Tibial artery (tissue), 4 donors: ENCODE measurements around the gene SEPTIN12.

Experiments used
- DNase-seq, 2 donors: peaks; one replicate each; pipeline ENCODE4 v3.0.0-alpha.2; 2019
- H3K27ac ChIP-seq, 2 donors: fragments of 200-600 bp; sonication (generic) in 1 of 2; 1 replicate in 1 of 2; 2 replicates in 1 of 2; pipeline ENCODE4 v1.5.1; 2018 to 2019; ENCODE audit warnings: mild to moderate bottlenecking in 1 of 2
- H3K27me3 ChIP-seq, 2 donors: fragments of 200-600 bp; sonication (generic) in 1 of 2; one replicate each; pipeline versions ENCODE4 v1.5.1 to v1.6.0; 2016 to 2019
- H3K36me3 ChIP-seq, 3 donors: fragments of 200-600 bp; sonication (generic) in 2 of 3; one replicate each; pipeline ENCODE4 v1.5.1; 2016 to 2019; ENCODE audit warnings: mild to moderate bottlenecking in 2 of 3
- H3K4me1 ChIP-seq, 4 donors: fragments of 200-600 bp; sonication (generic) in 2 of 4; 1 replicate in 3 of 4; 2 replicates in 1 of 4; pipeline ENCODE4 v1.5.1; 2016 to 2019
- H3K4me3 ChIP-seq, 2 donors: fragments of 200-600 bp; sonication (generic) in 1 of 2; 1 replicate in 1 of 2; 2 replicates in 1 of 2; pipeline ENCODE4 v1.5.1; 2018 to 2019; ENCODE audit warnings: mild to moderate bottlenecking in 2 of 2
- H3K9me3 ChIP-seq, 3 donors: fragments of 200-600 bp; sonication (generic) in 1 of 3; one replicate each; pipeline ENCODE4 v1.5.1; 2016 to 2019
- CTCF ChIP-seq, 2 experiments: fragments of 200-600 bp in 1 of 2; fragments of 450-650 bp in 1 of 2; IDR thresholded peaks; one replicate each; pipeline ENCODE4 v1.5.1; 2017 to 2019; ENCODE audit warnings: antibody characterized with exemption in 2 of 2, mild to moderate bottlenecking in 1 of 2, moderate library complexity in 1 of 2
- intact Hi-C: fragments of 100-400 bp; cut with DNase I; formaldehyde crosslinking; loops from one replicate; pipeline ENCODE4 v1.15.0; 2023; ENCODE audit warnings: low total_unique reads

SEPTIN12 gene

GRCh38 chr16:4749700-4750257, 38.4 kb downstream of the SEPTIN12 start:
- no peak for TF ChIP-seq CTCF (IDR thresholded peaks at IDR 0.05)
- Histone ChIP-seq H3K36me3 (peaks cover 36 to 65% (median 49%) of the 10 kb centered on the region in 3 donors), H3K4me1 (peaks cover 0 to 10% (median 9%) of the 10 kb centered on the region in 4 donors), H3K27ac (no peak overlapping the region), H3K9me3 (no peaks in the 10 kb centered on the region), H3K4me3 (no peak overlapping the region), H3K27me3 (no peaks in the 10 kb centered on the region)
- intact Hi-C loops: loop anchor here (5.0 kb wide), 1 partner anchor 198 kb away; no protein-coding TSS in a partner anchor
- DNase-seq: no peak

- H3K4me1 ChIP-seq: peaks cover 0 to 10% (median 9%) of the 10 kb centered on the region in 4 donors
- H3K36me3 ChIP-seq: peaks cover 31 to 56% (median 42%) of the 10 kb centered on the region in 3 donors
- TF ChIP-seq CTCF (IDR thresholded peaks at IDR 0.05): no peak
- H3K9me3 ChIP-seq: no peaks in the 10 kb centered on the region
- H3K27me3 ChIP-seq: no peaks in the 10 kb centered on the region
- H3K27ac ChIP-seq: no peak overlapping the region
- intact Hi-C loops: loop anchor here (5.0 kb wide), 1 partner anchor 198 kb away; no protein-coding TSS in a partner anchor
- no peak overlapping the region for H3K4me3 ChIP-seq
- no peak for DNase-seq
Observed at GRCh38 chr16:4748682-4749411, 39.3 kb downstream of the SEPTIN12 start.

GRCh38 chr16:4747906-4748681, 40.1 kb downstream of the SEPTIN12 start:
- peaks cover 23 to 49% (median 34%) of the 10 kb centered on the region in 3 donors for H3K36me3 ChIP-seq
- TF ChIP-seq CTCF (IDR thresholded peaks at IDR 0.05): no peak
- no peak overlapping the region for H3K27ac ChIP-seq
- no peaks in the 10 kb centered on the region for H3K9me3 ChIP-seq
- no peak for DNase-seq
- peaks cover 0 to 12% (median 10%) of the 10 kb centered on the region in 4 donors for H3K4me1 ChIP-seq
- no peak overlapping the region for H3K4me3 ChIP-seq
- H3K27me3 ChIP-seq: peaks cover 0 to 5% of the 10 kb centered on the region in 2 donors
- intact Hi-C loops: loop anchor here (5.0 kb wide), 1 partner anchor 199 kb away; no protein-coding TSS in a partner anchor

- peaks cover 0 to 15% (median 10%) of the 10 kb centered on the region in 4 donors for H3K4me1 ChIP-seq
- H3K9me3 ChIP-seq: no peaks in the 10 kb centered on the region
- H3K4me3 ChIP-seq: no peak overlapping the region
- H3K27ac ChIP-seq: no peak overlapping the region
- intact Hi-C loops: loop anchor here (5.0 kb wide), 1 partner anchor 200 kb away; no protein-coding TSS in a partner anchor
- no peak for DNase-seq
- TF ChIP-seq CTCF (IDR thresholded peaks at IDR 0.05): no peak
- peaks cover 13 to 38% (median 24%) of the 10 kb centered on the region in 3 donors for H3K36me3 ChIP-seq
- H3K27me3 ChIP-seq: peaks cover 0 to 11% of the 10 kb centered on the region in 2 donors
Observed at GRCh38 chr16:4746991-4747574, 41.1 kb downstream of the SEPTIN12 start.

GRCh38 chr16:4746215-4746614, 41.9 kb downstream of the SEPTIN12 start:
- peaks cover 0 to 11% of the 10 kb centered on the region in 2 donors for H3K27me3 ChIP-seq
- H3K4me3 ChIP-seq: no peak overlapping the region
- H3K4me1 ChIP-seq: peaks cover 0 to 15% (median 10%) of the 10 kb centered on the region in 4 donors
- H3K27ac ChIP-seq: no peak overlapping the region
- DNase-seq: no peak
- intact Hi-C loops: loop anchor here (5.0 kb wide), 1 partner anchor 201 kb away; no protein-coding TSS in a partner anchor
- peaks cover 6 to 30% (median 15%) of the 10 kb centered on the region in 3 donors for H3K36me3 ChIP-seq
- TF ChIP-seq CTCF (IDR thresholded peaks at IDR 0.05): no peak
- no peaks in the 10 kb centered on the region for H3K9me3 ChIP-seq
